ENCODE measurements around the gene MACF1.

The MACF1 gene

DNA sequence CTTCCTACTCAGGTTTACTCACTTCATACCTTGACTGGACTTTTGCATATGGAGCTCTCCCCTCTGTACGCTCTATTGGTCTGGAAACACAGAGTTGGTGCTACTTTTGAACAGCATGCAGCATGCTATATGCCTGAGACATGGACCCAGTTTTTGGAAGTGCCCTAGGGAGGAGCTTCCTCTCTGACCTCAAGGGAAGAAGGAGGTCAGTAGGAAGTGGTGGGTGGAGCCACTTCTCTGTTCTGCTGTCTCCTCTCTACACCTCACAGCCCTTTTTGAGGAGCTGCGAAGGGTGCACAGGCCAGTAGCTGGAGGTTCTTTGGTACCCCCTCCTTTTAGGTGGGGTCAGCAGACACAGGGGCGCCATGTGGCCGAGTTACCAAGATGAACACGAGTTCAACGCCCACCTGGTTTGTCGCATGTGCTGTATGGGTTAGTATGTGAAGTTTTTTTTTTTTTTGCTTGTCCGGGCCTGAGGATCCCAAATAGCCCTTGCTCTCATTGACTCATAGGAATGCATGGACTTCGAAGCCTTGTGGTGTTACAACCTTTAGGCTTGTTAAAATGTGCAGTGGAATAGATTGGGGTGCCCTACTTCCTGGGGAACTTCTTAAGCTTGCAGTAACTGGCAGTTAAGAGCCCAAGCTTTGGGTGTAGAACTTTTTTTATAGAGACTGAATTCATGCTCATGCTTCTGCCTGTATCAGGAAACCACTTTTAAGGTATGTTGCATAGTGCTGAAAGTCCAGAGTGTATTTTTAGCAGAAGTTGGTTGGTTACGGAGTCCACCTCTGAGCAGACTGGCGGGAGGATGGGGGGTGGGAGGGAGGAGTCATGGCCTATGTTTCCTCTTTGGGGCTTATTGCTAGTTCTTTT lies 10.7 kb downstream of the MACF1 start:
- no peak for DNase-seq

DNA sequence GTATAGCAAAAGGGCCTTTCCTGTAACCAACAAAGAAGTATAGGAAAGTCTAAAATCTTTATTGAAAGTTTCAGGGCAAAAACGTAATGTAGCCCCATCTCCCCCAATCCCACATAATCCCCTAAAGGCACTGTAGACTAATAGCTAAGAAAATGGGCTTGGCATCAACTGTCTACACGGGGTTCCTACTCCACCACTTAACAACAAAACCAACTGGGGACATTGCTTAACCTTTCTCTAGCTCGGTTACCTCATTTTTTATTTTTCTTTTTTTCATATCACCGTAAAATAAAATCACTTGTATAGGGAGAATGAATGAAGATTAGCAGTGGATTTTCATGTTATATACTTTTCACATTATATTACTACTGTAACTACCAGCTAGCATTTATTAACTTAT lies 12.3 kb downstream of the MACF1 start:
- no peak for DNase-seq

DNA sequence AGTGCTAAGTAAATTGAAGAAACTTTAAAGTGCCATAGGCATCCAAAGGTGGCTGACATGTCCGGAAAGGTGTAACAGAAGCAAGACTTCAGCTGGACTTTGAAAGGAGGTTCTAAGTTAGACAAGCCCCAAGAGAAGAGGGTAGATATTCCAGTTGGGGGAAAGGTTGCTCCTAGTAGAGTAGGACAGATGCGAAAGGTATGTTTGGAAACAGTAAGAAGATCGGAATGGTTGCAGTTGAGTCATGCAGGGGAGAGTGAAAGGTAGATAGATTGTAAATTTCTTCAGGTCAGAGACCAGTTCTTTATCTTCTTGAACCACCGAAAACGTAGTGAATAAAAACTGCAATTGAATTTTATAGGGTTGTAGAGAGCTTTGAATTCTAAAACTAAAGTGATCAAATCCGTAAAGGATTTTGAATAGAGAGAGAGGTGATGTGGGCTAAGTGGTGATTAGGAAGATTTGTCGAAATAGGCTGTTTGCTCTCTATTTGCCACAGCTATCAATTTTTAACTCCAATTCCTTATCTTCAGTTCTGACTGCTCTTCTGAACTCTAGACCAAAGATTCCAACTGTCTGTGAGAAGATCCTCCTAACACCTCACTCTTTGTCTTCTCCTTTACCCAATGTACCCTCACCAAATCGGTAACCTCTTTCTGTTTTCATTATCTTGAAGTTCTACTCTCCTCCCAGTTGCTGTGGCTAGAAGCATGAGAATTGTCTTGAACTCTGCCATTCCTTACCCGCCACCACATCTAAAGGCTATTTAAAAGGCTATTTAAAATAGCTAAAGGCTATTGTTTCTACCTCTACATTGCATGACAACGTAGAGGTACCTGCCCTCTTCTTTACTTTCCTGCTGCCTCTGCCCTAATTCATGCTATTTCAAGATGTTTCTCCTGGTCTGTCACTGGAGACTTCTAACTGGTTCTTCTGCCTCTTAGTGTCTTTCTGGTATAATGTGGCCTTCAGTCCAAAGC lies 16.7 kb downstream of the MACF1 start:
- no peak for DNase-seq

DNA sequence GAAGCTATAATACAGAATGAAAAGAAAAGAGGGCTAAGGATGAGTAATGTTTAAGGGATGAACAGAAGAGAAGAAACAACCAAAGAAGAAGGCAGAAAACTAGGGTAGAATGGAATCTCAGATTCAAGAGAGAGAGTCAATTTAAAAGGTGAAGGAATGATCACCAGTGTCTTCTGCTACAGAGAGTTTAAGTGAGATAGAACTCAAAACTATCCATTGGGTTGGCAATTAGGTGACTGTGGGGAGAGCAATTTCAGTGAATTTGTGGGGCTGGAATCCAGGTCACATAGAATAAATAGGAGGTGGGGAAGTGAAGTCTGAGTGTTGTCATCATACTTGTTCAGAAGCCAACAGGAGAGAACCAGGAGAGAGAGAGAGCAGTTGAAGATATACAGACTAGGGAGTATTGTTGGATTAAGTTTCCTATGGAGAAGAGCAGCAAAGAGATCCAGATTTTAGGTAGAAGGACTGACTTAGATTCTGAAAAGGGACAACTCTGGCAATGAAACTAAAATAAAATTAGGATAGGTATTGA lies 19.9 kb downstream of the MACF1 start:
- no peak for DNase-seq

DNA sequence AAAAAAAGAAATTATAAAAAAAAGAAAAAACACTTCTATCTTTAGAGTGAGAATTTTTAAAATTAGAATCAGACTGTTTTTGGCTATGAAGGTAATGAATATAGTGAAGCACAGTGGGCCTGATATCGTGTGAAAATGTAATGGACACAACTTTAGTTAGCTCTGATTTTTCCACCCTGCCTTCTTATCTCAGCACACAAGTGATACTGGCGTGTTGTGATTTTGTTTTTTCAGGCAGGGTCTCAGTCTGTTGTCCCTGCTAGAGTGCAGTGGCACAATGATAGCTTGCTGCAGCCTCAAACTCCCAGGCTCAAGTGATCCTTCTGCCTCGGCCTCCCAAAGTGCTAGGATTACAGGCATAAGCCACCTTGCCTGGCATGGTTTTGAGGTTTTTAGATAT lies 22.3 kb downstream of the MACF1 start:
- no peak for DNase-seq

DNA sequence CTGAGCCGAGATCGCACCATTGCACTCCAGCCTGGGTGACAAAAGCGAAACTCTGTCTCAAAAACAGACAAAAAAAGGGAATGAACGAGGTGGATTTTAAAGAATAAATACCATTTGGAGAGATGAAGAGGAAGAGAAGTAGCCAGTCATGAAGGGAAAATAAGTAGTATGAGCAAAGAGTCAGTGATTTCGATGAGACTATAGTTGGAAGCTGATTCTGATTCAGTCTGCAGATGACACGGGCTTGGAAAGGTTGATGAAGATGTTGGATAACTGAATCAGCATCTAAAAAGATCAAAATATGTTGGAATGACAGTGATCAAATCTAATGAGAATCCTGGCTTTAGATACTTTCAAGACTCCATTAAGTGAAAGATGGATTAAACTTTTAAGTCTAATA lies 23.8 kb downstream of the MACF1 start:
- DNase-seq, result no peak

DNA sequence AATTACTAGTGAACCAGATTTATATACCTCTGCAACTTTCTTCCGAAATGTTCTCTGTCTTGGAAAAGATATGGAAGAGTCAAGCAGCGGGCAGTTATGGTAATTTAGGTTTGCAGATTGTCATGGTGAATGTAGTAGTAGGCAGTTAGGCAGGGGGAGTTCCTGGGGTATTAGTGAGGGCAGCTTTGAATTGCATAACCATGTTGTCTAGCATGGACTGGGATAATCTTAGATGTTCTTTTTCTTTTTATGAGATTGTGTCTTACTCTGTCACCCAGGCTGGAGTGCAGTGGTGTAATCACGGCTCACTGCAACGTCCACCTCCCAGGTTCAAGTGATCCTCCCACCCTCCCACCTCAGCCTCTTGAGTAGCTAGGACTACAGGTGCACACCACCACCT lies 25.0 kb downstream of the MACF1 start:
- no peak for DNase-seq

DNA sequence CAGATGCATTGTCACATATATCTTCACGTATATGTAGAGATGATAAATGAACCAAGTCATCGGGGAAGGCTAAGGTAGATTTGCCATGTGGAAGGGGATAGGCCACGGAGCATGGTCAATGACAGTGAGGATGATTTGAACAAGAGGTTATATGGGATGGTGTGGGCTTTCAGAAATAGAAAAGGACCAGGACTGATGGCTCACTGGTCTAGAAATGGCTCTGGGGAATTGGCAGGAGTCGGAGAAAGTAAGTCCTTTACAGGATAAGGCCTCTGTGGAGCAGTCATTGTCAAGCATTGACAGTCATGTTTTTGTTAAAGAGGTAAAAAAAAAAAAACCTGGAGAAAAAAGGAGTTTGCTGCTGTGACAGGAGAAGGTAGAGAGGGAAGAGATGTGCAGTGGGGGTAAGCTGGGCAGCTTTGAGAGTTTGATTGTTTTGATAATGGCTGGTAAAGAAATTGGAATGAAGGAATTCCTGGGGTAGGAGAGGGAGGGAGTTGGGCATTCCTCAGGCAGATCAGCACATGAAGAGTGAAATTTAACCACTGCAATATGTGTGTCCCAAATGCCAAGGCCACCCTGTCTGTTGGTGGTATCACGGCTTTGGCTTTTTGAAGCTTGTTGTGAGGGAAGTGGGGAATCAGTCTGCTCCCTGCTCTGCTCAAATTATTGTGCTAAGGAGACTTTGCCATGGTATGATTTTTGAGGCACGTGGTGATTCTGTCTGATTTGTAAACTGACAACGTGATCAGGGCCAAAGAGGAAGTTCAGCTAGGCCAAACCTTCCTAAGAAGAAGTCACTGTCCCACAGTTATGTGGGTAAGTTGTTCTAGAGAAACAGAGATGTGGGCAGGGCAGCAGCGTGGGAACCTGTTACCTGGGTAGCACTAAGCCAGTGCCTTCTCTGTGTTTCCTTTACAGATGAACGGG lies 26.0 kb downstream of the MACF1 start:
- no peak for DNase-seq

DNA sequence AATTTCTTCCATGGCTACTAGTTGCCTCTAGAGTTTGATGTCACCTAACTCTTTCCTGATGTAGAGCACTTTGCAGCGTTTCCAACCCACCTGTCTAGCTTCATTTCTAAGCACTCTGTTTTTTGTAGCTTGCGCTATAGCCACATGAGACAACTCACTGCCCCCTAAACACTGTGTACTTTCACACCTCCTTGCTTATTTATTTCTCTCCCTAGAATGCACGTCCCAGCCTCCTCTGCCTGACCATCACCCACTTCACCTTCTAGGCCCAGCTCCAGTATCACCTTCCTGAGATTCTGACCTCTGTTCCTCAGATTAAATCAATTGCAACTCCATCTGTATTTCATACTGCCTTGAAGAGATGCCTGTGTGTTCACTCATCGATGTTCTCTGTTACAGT lies 32.5 kb downstream of the MACF1 start:
- DNase-seq, result no peak

DNA sequence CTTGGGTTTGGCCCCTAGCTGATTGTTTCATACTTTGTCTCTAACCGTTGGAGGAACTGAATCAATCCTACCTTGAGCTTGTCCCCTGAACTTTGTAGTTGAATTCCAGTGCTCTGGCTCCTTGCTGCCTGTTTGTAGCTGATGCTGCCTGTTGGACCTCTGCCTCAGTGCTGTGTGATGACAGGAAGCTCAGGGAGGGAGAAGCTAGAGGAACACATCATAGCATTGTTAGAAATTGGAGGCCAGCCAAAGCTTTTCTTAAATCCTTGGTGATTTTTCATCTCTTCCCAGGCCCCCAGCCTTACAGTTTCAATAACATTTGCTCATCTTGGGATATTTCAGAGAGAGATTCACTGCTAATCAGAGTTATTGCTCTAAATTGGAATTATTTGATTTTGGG lies 34.0 kb downstream of the MACF1 start:
- DNase-seq, result no peak

DNA sequence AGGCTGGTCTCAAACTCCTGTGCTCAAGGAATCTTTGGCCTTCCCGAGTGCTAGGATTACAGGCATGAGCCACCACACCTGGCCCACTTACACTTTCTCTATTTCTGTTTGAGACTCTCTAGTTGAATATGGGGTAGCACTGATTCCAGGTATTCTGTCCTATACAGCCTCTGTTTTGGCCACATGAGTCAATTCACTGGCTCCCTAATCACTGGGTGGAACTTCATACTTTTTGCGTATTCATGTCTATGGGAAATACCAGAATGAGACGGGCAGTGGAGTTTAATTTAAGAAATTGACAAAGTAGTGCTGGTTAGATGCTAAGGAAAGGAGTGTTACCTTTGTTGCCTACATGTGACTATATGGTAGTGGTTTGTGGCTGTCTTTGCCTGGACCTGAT lies 35.5 kb downstream of the MACF1 start:
- no peak for DNase-seq

DNA sequence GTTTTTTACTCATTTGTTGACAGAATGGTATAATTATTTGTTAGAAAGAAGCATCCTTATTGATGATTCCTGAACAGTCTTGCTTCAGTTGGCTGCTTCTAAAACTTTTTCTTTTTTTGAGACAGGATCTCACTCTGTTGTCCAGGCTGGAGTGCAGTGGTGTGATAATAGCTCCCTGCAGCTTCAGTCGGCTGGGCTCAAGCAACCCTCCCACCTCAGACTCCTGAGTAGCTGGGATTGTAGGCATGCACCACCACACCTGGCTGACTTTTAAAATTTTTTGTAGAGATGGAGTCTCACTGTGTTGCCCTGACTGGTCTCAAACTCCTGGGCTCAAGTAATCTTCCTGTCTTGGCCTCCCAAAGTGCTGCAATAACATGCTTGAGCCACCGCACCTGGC lies 38.8 kb downstream of the MACF1 start:
- DNase-seq, result no peak

DNA sequence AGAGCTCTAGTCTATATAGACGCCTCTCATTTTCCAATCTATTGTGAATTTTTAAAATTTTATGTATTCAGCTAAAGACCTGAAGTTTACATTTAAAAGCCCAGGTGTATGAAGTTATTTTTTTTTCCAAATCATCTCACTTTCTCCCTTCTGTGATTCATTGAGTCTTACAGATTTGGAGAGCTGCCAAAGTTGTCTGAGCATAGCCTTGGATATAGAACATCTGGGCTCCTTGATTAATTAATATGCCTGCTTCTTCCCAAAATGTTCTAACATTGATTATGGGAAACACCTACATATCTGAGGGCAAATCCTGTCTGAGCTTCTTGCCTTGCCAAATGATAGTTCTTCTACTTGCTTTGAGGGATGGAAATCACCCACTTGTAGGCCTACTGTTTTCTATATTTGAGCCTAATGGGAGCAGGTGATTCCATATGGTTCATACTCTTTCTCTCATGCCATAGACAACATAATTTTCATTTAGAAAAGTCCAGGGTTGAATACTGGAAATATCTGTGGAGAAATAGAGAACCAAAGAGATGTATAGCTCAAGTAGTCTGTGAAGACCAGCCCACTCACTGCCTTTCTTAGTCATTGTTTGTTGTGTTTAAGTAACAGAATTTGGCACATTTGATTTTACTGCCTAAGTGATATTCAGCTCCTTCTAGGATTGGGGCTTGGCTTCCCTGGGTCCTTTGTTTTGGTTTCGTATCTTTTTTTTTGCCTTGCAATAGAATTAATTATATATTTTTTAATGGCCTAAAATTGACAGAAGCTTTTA lies 46.2 kb downstream of the MACF1 start:
- no peak for DNase-seq

DNA sequence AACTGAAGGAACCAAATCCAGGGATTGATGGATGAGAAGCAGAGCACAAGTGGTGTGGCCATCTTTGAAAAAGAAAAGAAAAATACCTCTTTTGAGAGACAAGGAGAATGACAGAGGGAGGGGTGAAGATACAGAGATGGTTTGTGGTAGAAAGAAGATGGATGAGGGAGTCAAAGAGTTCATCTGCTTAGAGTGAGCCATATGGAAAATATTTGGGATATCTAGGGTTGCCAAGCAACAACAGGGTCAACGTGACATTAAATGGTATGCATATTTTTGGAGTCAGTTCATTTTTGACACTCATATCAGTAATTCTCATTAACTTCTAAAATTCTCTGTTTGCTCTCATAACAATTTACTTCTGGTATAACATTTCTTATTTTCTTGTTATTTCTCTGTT lies 50.7 kb downstream of the MACF1 start:
- no peak for DNase-seq

DNA sequence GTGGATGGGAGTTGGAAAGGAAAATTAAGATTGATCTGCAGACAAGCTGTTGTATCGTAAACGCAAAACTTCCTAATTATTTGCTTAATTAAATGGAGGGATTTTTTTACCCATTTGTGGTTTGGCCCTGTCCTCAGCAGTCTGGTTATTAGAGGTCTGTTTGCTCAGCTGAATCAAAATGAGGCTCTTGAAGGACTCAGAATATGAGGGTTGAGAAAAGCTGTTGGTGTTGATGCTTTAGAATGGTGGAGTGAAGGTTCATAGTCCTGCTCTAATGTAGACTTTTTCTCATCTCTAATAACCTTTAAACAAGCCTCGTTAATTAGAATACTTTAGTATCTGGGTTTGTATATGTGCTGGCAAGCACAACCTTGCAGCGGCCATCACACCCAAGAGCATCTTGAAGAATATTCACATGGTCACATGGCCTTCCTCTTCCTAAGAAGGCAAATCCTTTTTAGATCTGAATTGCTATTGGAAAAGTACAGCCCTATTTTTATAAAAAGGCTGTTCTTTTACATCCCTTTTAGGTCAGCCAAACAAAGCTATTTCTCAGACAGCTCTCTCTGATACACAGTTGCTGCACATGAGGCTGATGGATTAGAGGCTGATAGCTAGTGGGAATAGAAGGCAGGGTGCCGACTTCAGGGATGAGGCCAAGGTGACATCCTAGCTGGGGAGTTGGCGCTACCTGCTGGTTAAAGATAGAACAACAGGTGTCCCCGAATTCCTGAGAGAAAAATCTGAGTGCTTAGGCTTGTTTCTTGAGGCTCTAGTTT lies 53.8 kb downstream of the MACF1 start:
- DNase-seq, result peak; percentile 88

DNA sequence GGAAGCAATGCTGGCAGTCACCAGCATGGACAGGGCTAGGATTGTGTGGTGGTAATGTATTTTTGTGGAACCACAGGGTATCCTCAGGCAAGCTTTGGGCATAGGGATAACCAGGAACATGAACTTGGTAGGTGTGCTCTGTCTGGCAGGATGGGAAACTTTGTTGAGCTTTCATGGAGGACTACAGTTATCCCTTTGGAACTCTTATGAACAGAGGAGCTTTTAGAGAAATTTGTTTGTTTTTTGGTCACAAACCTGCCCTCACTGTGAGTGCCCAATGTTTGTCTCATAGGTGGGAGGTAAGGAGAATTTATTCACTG lies 54.4 kb downstream of the MACF1 start:
- DNase-seq, result no peak

DNA sequence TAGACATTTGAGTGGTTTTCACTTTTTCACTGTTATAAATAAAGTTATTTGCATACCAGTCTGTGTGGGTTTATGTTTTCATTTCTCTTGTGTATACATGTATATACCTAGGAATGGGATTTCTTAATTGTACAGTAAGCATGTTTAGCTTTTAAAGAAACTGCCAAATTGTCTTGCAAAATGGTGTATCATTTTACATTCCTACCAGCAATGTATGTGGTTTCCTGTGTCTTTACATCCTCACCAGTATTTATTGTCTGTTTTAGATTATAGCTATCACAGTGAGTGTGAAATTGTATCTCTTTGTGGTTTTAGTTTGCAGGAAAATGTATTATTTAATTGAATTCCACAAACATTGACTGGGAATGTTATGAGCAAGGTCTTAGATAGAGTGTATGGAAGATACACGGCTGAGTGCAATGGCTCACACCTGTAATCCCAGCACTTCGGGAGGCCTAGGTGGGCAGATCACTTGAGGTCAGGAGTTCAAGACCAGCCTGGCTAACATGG lies 57.3 kb downstream of the MACF1 start:
- DNase-seq, result no peak

DNA sequence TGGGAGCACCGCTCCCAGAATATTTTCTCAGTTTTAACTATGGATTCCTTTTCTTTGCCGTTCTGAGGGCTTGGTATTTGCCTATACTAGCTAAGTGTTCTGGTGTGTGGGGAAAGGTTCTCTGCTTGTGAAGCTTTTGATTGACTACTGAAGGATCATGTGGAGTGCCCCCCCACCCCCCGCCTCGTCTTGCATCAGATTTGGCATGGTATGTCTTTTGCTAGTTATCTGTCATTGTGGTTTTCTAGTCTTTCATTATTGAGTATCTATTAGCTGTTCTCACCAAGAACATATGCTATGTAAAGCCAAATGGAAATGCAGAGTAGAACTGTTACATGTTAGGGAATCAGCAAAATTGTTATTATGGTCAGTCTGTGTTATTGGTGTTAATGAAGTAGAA lies 58.3 kb downstream of the MACF1 start:
- no peak for DNase-seq

DNA sequence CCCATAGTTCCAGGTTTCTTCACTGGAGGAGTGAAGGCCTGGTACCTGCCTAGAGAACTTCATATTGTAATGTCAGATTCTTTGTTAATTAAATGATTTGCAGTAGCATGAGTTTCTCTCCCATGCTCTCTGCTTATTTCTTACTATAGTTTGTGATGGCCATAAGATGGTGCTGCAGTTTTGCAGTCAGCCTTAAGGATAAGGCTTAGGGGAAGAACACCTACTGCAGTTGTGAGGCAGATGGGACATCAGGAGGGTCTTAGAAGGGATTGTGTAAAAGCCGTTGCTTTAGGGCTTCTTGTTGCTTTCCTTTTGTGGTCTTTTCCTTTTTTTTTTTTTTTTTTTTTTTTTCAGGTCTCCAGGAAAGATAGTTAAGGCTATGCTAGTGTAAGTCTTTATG lies 61.8 kb downstream of the MACF1 start:
- no peak for DNase-seq

DNA sequence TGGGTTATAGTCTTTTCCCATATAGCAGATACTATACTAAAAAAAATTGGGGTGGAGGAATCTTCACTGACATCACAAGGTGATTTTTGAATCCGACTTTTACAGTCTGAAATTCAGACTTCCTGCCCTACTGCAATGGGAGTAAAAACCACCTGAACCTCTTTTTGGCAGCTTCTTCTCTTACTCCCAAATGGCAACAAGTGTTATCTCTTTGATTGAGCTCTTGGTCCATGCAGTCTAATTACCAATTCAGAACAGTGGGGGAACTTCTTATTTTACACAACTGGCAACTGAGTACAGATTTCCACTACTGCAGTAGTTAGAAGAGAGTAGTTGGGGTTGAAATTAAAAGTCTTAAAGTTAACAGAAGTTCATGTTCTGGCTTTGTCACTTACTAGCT lies 62.3 kb downstream of the MACF1 start:
- DNase-seq, result no peak

DNA sequence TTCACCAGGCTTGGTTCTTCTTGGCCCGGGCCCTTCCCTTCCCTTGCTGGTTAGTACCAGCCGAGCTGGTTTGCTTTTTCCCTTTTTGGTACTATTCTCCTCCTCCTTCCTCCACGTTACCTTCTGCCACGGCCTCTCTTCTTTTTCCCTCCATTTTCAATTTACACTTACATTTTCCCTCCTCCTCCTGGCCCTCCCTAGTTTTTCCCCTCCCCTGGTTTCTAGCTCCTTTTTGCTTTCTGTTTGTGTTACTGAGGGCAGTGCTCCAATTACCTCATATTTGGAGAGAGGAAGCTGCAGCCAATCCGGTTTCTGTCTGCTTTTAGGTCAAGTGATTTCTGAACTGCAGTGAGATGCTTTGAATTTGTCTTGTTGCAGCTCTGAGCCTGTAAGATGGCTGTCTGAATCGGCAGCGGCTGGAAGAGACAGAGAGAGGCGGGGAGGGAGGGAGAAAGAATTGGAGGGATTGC lies 63.7 kb downstream of the MACF1 start:
- peak; percentile 95 for DNase-seq

All from DMS79 (cell line).